Dermis blood vessel endothelial cell (primary cell): ENCODE measurements around the gene PKD2. TPM values are rescaled to one million over a fixed set of nuclear protein-coding genes. Genes with fewer than 3 reads are reported as not detected.

ENCODE experiments used
- DNase-seq: peaks from one replicate; pipeline ENCODE4 v3.0.0; 2010
- total RNA-seq: library from RNA; depleted of rRNA; stranded (reverse); fragments of >200 nt; gene quantifications from 2 replicates; pipeline ENCODE4 v1.2.3, GENCODE V29; 2014

Gene PKD2
- 41.9 and 48.8 TPM in 2 replicates for total RNA-seq

GRCh38 chr4:88007304-88008121, at the start of gene PKD2:
Gene PKD2 (plus strand): TSS chr4:88007635. CDS start chr4:88007734, 99 bp downstream.
- DNase-seq: peak; percentile 82

- DNase-seq: peak; percentile 17
Observed at GRCh38 chr4:87961993-87962392, 45.4 kb upstream of the PKD2 start.

- DNase-seq: no peak
Observed at GRCh38 chr4:87962398-87963146, 44.9 kb upstream of the PKD2 start.

GRCh38 chr4:87965501-87965975, 41.9 kb upstream of the PKD2 start:
- no peak for DNase-seq

GRCh38 chr4:87966095-87966496, 41.3 kb upstream of the PKD2 start:
- no peak for DNase-seq

- no peak for DNase-seq
Observed at GRCh38 chr4:87967193-87967592, 40.2 kb upstream of the PKD2 start.

GRCh38 chr4:87970121-87970520, 37.3 kb upstream of the PKD2 start:
- no peak for DNase-seq

- no peak for DNase-seq
Observed at GRCh38 chr4:87971866-87972265, 35.6 kb upstream of the PKD2 start.

- DNase-seq: peak; percentile 81
Observed at GRCh38 chr4:87973283-87974169, 33.9 kb upstream of the PKD2 start.

GRCh38 chr4:87974856-87975462, 32.5 kb upstream of the PKD2 start:
- no peak for DNase-seq

- no peak for DNase-seq
Observed at GRCh38 chr4:87975466-87975865, 32.0 kb upstream of the PKD2 start, which contains the start of gene SPP1. Gene SPP1 (plus strand): TSS chr4:87975714. CDS start chr4:87976896, 1,182 bp downstream.

- no peak for DNase-seq
Observed at GRCh38 chr4:87977521-87978278, 29.7 kb upstream of the PKD2 start.

GRCh38 chr4:87978681-87979080, 28.8 kb upstream of the PKD2 start:
- DNase-seq: no peak

GRCh38 chr4:87979810-87980209, 27.6 kb upstream of the PKD2 start:
- DNase-seq: no peak

- no peak for DNase-seq
Observed at GRCh38 chr4:87981486-87981885, 25.9 kb upstream of the PKD2 start.

- no peak for DNase-seq
Observed at GRCh38 chr4:87982036-87982435, 25.4 kb upstream of the PKD2 start.

- DNase-seq: no peak
Observed at GRCh38 chr4:87982446-87983010, 24.9 kb upstream of the PKD2 start.

- no peak for DNase-seq
Observed at GRCh38 chr4:87983996-87984395, 23.4 kb upstream of the PKD2 start.

- DNase-seq: peak; percentile 71
Observed at GRCh38 chr4:87985097-87985886, 22.1 kb upstream of the PKD2 start.

GRCh38 chr4:87985887-87986200, 21.6 kb upstream of the PKD2 start:
- DNase-seq: no peak
